IMR-90 (cell line): ENCODE data around the gene RCAN2. TPM values are rescaled to one million over a fixed set of nuclear protein-coding genes. Genes with fewer than 3 reads are reported as not detected.

Source experiments
- ATAC-seq: fragments of 200-7000 bp; cut with Tn5 transposase; 2 replicates; pipeline ENCODE4 v1.9.1; 2020; ENCODE audit warnings: low read depth, mild to moderate bottlenecking, moderate library complexity
- BruUV-seq: library from RNA; stranded (reverse); fragments of 400-500 nt; replicated peaks from 2 replicates; lab custom pipeline; 2021; lab: Mats Ljungman, UMichigan
- CTCF ChIA-PET: fragments of 300-600 bp; formaldehyde crosslinking; extraction: SDS; loops from one replicate; lab custom pipeline; 2021; ENCODE audit warnings: antibody characterized with exemption; lab: Yijun Ruan, JAX
- POLR2A ChIA-PET: fragments of 300-600 bp; sonication (Branson Sonifier 250); formaldehyde crosslinking; loops from one replicate; lab custom pipeline; 2022; ENCODE audit warnings: antibody characterized with exemption; ENCODE audit not compliant: unreplicated experiment; lab: Charles Lee
- DNase-seq: peaks from one replicate; pipeline ENCODE4 v3.0.0; 2013
- H2AFZ ChIP-seq: replicated peaks from 2 replicates; pipeline ENCODE3; 2013; ENCODE audit warnings: low read length, mild to moderate bottlenecking; ENCODE audit not compliant: poor library complexity
- H2AK5ac ChIP-seq: 2 replicates; pipeline ENCODE4 v1.6.1; 2013; ENCODE audit warnings: low read depth, low read length, inconsistent platforms
- H2AK9ac ChIP-seq: replicated peaks from 2 replicates; pipeline ENCODE3; 2013; ENCODE audit warnings: mild to moderate bottlenecking, low read depth, low read length, moderate library complexity; ENCODE audit not compliant: poor library complexity
- H2BK120ac ChIP-seq: 2 replicates; pipeline ENCODE4 v1.6.1; 2013; ENCODE audit warnings: low read depth, low read length, inconsistent platforms
- H2BK15ac ChIP-seq: 3 replicates; pipeline ENCODE4 v1.6.1; 2013; ENCODE audit warnings: low read depth, low read length, inconsistent platforms
- H2BK20ac ChIP-seq: 2 replicates; pipeline ENCODE4 v1.6.1; 2013; ENCODE audit warnings: low read depth, mild to moderate bottlenecking, inconsistent platforms, low read length, moderate library complexity
- H2BK5ac ChIP-seq: 2 replicates; pipeline ENCODE4 v1.6.1; 2013; ENCODE audit warnings: mild to moderate bottlenecking, low read depth, low read length, inconsistent platforms; ENCODE audit not compliant: poor library complexity, severe bottlenecking
- H3K14ac ChIP-seq: replicated peaks from 2 replicates; pipeline ENCODE4 v1.6.1; 2013; ENCODE audit warnings: low read depth, low read length, inconsistent platforms
- H3K18ac ChIP-seq: 2 replicates; pipeline ENCODE4 v1.6.1; 2013; ENCODE audit warnings: low read depth, low read length, control low read depth
- H3K23ac ChIP-seq: 2 replicates; pipeline ENCODE4 v1.6.1; 2013; ENCODE audit warnings: low read depth, low read length, inconsistent platforms
- H3K27ac ChIP-seq: 2 replicates; pipeline ENCODE4 v1.5.1; 2013; ENCODE audit warnings: mild to moderate bottlenecking, control low read depth, low read length; ENCODE audit not compliant: insufficient read depth
- H3K27me3 ChIP-seq: 2 replicates; pipeline ENCODE4 v1.6.1; 2013; ENCODE audit warnings: low read length; ENCODE audit not compliant: control insufficient read depth, insufficient read depth
- H3K36me3 ChIP-seq: 2 replicates; pipeline ENCODE4 v1.6.1; 2013; ENCODE audit warnings: low read length, mixed read lengths; ENCODE audit not compliant: control insufficient read depth, insufficient read depth
- H3K4ac ChIP-seq: 2 replicates; pipeline ENCODE4 v1.6.1; 2013; ENCODE audit warnings: low read depth, low read length, inconsistent platforms
- H3K4me1 ChIP-seq: 2 replicates; pipeline ENCODE4 v1.6.1; 2013; ENCODE audit warnings: low read length, mixed read lengths; ENCODE audit not compliant: control insufficient read depth, insufficient read depth
- H3K4me2 ChIP-seq: 2 replicates; pipeline ENCODE4 v1.6.1; 2013; ENCODE audit warnings: low read depth, mild to moderate bottlenecking, control low read depth, low read length, moderate library complexity
- H3K4me3 ChIP-seq: 2 replicates; pipeline ENCODE4 v1.5.1; 2013; ENCODE audit warnings: low read depth, mild to moderate bottlenecking, control low read depth, low read length, moderate library complexity; ENCODE audit not compliant: insufficient read depth
- H3K56ac ChIP-seq: 2 replicates; pipeline ENCODE4 v1.6.1; 2013; ENCODE audit warnings: low read length, inconsistent platforms; ENCODE audit not compliant: insufficient read depth; ENCODE audit errors: extremely low read depth
- H3K79me1 ChIP-seq, 2 experiments: 2 replicates each; pipeline ENCODE4 v1.6.1; 2013; ENCODE audit warnings: low read length in 2 of 2, inconsistent platforms in 1 of 2, low read depth in 1 of 2
- H3K9ac ChIP-seq: 2 replicates; pipeline ENCODE4 v1.6.1; 2013; ENCODE audit warnings: low read depth, low read length, control low read depth
- H3K9me1 ChIP-seq: 2 replicates; pipeline ENCODE4 v1.6.1; 2013; ENCODE audit warnings: low read length, inconsistent platforms; ENCODE audit not compliant: insufficient read depth
- H3K9me3 ChIP-seq: 2 replicates; pipeline ENCODE4 v1.6.1; 2013; ENCODE audit warnings: low read length; ENCODE audit not compliant: control insufficient read depth, insufficient read depth
- H4K20me1 ChIP-seq: 2 replicates; pipeline ENCODE4 v1.6.1; 2013; ENCODE audit warnings: low read length, inconsistent platforms; ENCODE audit not compliant: insufficient read depth
- H4K5ac ChIP-seq: 2 replicates; pipeline ENCODE4 v1.6.1; 2013; ENCODE audit warnings: mild to moderate bottlenecking, low read depth, low read length, control low read depth
- H4K8ac ChIP-seq, 2 experiments: 2 replicates each; pipeline ENCODE4 v1.6.1; 2013; ENCODE audit warnings: low read depth in 2 of 2, low read length in 2 of 2, control low read depth in 1 of 2, inconsistent platforms in 1 of 2
- H4K91ac ChIP-seq: 2 replicates; pipeline ENCODE4 v1.6.1; 2013; ENCODE audit warnings: low read depth, low read length, inconsistent platforms; ENCODE audit not compliant: insufficient read depth
- CHD1 ChIP-seq: IDR thresholded peaks from 2 replicates; pipeline ENCODE4 v1.6.1; 2012; ENCODE audit warnings: low read depth, low read length, improper control_type of control experiment
- FOS ChIP-seq: fragments of 150-350 bp; IDR thresholded peaks from 2 replicates; pipeline ENCODE4 v1.6.1; 2016; ENCODE audit warnings: low read depth, low read length
- MXI1 ChIP-seq: IDR thresholded peaks from 2 replicates; pipeline ENCODE4 v1.6.1; 2012; ENCODE audit warnings: low read depth, mild to moderate bottlenecking, low read length, moderate library complexity, borderline replicate concordance
- POLR2A ChIP-seq: IDR thresholded peaks from 2 replicates; pipeline ENCODE4 v1.6.1; 2012; ENCODE audit warnings: mild to moderate bottlenecking, low read depth, low read length
- RAD21 ChIP-seq: IDR thresholded peaks from 2 replicates; pipeline ENCODE4 v1.6.1; 2012; ENCODE audit warnings: low read length, improper control_type of control experiment
- RCOR1 ChIP-seq: IDR thresholded peaks from 2 replicates; pipeline ENCODE4 v1.6.1; 2012; ENCODE audit warnings: mild to moderate bottlenecking, low read length, improper control_type of control experiment; ENCODE audit not compliant: insufficient replicate concordance
- RFX5 ChIP-seq: IDR thresholded peaks from 2 replicates; pipeline ENCODE4 v1.8.0; 2012; ENCODE audit warnings: low read depth, mild to moderate bottlenecking, low read length, moderate library complexity
- SMC3 ChIP-seq: fragments of 150-350 bp; IDR thresholded peaks from 2 replicates; pipeline ENCODE4 v1.6.1; 2016; ENCODE audit warnings: low read depth, mild to moderate bottlenecking, antibody characterized with exemption, low read length, moderate library complexity
- WGBS, 2 experiments: methylation state at CpG; one replicate each; pipeline versions ENCODE4 v1.1.5 to v1.1.7; 2013; ENCODE audit warnings: missing lambda C conversion rate in 2 of 2; ENCODE audit not compliant: insufficient read length in 1 of 2; ENCODE audit errors: extremely low coverage in 2 of 2; 5-methylcytosine and 5-hydroxymethylcytosine counted together
- dilution Hi-C: fragments of 300-500 bp; cut with HindIII; formaldehyde crosslinking; loops from one replicate; pipeline ENCODE4 v1.14.3; 2018; ENCODE audit warnings: low sequenced_read_pairs; ENCODE audit not compliant: unreplicated experiment
- in situ Hi-C: fragments of 300-500 bp; cut with MboI; formaldehyde crosslinking; loops from 3 replicates; pipeline ENCODE4 v1.14.3; 2019; ENCODE audit warnings: low sequenced_read_pairs, inconsistent platforms, mixed read lengths
- intact Hi-C: fragments of 100-400 bp; cut with micrococcal nuclease; formaldehyde crosslinking; loops from 2 replicates; pipeline ENCODE4 v1.10.0; 2022
- polyA plus RNA-seq, 3 experiments: library from polyadenylated mRNA; depleted of rRNA; stranded (reverse); fragments of >200 nt; gene quantifications; 2 replicates each; pipeline ENCODE4 v1.2.3, GENCODE V29; 2012; ENCODE audit warnings: low replicate concordance in 1 of 3
- total RNA-seq: library from RNA; depleted of rRNA; stranded (reverse); fragments of >200 nt; gene quantifications from 2 replicates; pipeline ENCODE4 v1.2.3, GENCODE V29; 2012
- TF ChIP-seq, protein P1 (sequence below): fragments of 150-350 bp; IDR thresholded peaks from 2 replicates; pipeline ENCODE4 v1.6.1; 2016; ENCODE audit warnings: low read depth, mild to moderate bottlenecking, low read length, moderate library complexity, borderline replicate concordance
- TF ChIP-seq, protein P2 (sequence below): conservative IDR thresholded peaks from 2 replicates; pipeline ENCODE4 v1.5.1; 2012; ENCODE audit warnings: mild to moderate bottlenecking, low read depth, low read length, improper control_type of control experiment
- TF ChIP-seq, protein P3 (sequence below): fragments of 150-350 bp; IDR thresholded peaks from 2 replicates; pipeline ENCODE4 v1.6.1; 2017; ENCODE audit warnings: mild to moderate bottlenecking, antibody characterized with exemption, low read length, low read depth

RCAN2 gene
- total and polyA plus RNA-seq, 2 of the 4 experiments (the other 2 are of a cell fraction) = 1.3 to 1.8 TPM

DNA sequence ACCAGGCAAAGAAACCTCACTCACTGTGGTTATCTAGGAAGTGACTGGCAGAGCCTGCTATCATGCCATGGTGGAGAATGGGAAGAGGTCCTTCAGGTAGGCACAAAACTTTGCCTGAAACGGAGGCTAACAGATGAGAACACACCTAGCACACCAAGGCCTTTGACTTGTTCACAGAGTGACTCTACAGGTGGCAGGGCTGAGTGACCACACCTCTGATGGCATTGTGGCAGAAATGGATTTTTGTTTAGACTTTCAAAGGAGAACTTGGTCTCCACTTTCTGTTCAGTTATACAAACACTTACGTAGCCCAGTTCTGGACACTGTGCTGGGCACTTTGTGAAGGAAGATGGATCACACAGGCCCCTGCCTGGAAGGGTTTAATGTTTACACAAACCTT is 204.2 kb downstream of the RCAN2 start:
- CTCF ChIA-PET = no interaction called here
- dilution Hi-C loops = no loop called here

More for the DNA sequence above, 204.2 kb downstream of the RCAN2 start:
- Histone ChIP-seq H2BK15ac (no peak overlapping the region), H3K27ac (no peak overlapping the region), H2AK9ac (no peak overlapping the region), H4K91ac (no peak overlapping the region), H3K4me1 (no peaks in the 10 kb centered on the region), H4K20me1 (no peaks in the 10 kb centered on the region), H3K4ac (no peak overlapping the region), H2BK120ac (no peak overlapping the region), H3K18ac (no peak overlapping the region), H3K14ac (no peak overlapping the region), H3K9me3 (no peaks in the 10 kb centered on the region), H4K5ac (no peak overlapping the region), H3K23ac (no peak overlapping the region), H2AK5ac (no peak overlapping the region), H3K4me3 (no peak overlapping the region), H3K79me1 (no peaks in the 10 kb centered on the region), H4K8ac (no peak overlapping the region), H3K4me2 (no peak overlapping the region), H3K56ac (no peak overlapping the region), H3K27me3 (no peaks in the 10 kb centered on the region), H2BK5ac (no peak overlapping the region), H2AFZ (no peak overlapping the region), H3K9ac (no peak overlapping the region), H3K9me1 (no peaks in the 10 kb centered on the region), H3K36me3 (no peaks in the 10 kb centered on the region), H2BK20ac (no peak overlapping the region)
- BruUV-seq = no TSS peak
- WGBS, 2 experiments = no CpG with 5 or more reads among the region's 2 CpGs
- POLR2A ChIA-PET = no interaction called here
- DNase-seq = no peak
- TF ChIP-seq, protein P1, sequence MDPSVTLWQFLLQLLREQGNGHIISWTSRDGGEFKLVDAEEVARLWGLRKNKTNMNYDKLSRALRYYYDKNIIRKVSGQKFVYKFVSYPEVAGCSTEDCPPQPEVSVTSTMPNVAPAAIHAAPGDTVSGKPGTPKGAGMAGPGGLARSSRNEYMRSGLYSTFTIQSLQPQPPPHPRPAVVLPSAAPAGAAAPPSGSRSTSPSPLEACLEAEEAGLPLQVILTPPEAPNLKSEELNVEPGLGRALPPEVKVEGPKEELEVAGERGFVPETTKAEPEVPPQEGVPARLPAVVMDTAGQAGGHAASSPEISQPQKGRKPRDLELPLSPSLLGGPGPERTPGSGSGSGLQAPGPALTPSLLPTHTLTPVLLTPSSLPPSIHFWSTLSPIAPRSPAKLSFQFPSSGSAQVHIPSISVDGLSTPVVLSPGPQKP = no peak
- no peak for TF ChIP-seq FOS
- TF ChIP-seq MXI1 = no peak
- TF ChIP-seq RAD21 = no peak
- TF ChIP-seq RFX5 = no peak
- no peak for TF ChIP-seq RCOR1
- TF ChIP-seq, protein P2, sequence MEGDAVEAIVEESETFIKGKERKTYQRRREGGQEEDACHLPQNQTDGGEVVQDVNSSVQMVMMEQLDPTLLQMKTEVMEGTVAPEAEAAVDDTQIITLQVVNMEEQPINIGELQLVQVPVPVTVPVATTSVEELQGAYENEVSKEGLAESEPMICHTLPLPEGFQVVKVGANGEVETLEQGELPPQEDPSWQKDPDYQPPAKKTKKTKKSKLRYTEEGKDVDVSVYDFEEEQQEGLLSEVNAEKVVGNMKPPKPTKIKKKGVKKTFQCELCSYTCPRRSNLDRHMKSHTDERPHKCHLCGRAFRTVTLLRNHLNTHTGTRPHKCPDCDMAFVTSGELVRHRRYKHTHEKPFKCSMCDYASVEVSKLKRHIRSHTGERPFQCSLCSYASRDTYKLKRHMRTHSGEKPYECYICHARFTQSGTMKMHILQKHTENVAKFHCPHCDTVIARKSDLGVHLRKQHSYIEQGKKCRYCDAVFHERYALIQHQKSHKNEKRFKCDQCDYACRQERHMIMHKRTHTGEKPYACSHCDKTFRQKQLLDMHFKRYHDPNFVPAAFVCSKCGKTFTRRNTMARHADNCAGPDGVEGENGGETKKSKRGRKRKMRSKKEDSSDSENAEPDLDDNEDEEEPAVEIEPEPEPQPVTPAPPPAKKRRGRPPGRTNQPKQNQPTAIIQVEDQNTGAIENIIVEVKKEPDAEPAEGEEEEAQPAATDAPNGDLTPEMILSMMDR = no peak
- TF ChIP-seq CHD1 = no peak
- TF ChIP-seq POLR2A = no peak
- TF ChIP-seq, protein P3, sequence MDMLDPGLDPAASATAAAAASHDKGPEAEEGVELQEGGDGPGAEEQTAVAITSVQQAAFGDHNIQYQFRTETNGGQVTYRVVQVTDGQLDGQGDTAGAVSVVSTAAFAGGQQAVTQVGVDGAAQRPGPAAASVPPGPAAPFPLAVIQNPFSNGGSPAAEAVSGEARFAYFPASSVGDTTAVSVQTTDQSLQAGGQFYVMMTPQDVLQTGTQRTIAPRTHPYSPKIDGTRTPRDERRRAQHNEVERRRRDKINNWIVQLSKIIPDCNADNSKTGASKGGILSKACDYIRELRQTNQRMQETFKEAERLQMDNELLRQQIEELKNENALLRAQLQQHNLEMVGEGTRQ = no peak
- TF ChIP-seq SMC3 = no peak
- in situ Hi-C loops (no loop called here), intact Hi-C loops (no loop called here)
- no peak for ATAC-seq
